SU-DHL-6 (cell line): ENCODE results near the gene FAM217A.

Source experiments
- EZH2phosphoT487 ChIP-seq: fragments of 200-600 bp; sonication (generic), shearing (Covaris generic); conservative IDR thresholded peaks from 2 replicates; pipeline ENCODE4 v1.6.1; 2018; ENCODE audit warnings: mild to moderate bottlenecking, antibody characterized with exemption, low read length, moderate library complexity, mixed read lengths
- TF ChIP-seq, protein P1 (sequence below): fragments of 200-600 bp; sonication (generic); IDR thresholded peaks from one replicate; pipeline ENCODE4 v1.5.1; 2017; ENCODE audit warnings: antibody characterized with exemption, mild to moderate bottlenecking, low read length, moderate library complexity; ENCODE audit not compliant: insufficient read depth, poor library complexity, severe bottlenecking

DNA sequence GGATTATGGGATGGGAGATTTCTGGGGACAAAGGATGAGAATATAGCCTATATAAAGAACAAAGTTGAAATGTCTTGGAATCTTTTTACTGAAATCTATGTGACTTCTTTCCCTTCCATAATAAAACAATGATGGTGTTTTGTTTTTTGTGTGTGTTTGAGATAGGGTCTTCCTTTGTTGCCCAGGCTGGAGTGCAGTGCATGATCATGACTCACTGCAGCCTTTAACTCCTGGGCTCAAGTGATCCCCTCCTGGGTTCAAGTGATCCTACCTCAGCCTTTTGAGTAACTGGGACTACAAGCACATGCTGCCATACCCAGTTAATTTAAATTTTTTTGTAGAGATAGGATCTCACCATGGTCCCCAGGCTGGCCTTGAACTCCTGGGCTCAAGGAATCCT, 50.9 kb downstream of the FAM217A start:
- TF ChIP-seq, protein P1, sequence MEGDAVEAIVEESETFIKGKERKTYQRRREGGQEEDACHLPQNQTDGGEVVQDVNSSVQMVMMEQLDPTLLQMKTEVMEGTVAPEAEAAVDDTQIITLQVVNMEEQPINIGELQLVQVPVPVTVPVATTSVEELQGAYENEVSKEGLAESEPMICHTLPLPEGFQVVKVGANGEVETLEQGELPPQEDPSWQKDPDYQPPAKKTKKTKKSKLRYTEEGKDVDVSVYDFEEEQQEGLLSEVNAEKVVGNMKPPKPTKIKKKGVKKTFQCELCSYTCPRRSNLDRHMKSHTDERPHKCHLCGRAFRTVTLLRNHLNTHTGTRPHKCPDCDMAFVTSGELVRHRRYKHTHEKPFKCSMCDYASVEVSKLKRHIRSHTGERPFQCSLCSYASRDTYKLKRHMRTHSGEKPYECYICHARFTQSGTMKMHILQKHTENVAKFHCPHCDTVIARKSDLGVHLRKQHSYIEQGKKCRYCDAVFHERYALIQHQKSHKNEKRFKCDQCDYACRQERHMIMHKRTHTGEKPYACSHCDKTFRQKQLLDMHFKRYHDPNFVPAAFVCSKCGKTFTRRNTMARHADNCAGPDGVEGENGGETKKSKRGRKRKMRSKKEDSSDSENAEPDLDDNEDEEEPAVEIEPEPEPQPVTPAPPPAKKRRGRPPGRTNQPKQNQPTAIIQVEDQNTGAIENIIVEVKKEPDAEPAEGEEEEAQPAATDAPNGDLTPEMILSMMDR: no peak
- no peak for TF ChIP-seq EZH2phosphoT487
